Muscle of back (tissue), 11 donors: ENCODE measurements around the gene MAD1L1. TPM values are rescaled to one million over a fixed set of nuclear protein-coding genes. Genes with fewer than 3 reads are reported as not detected.
"Not testable (repeated sequence)": the region's sequence is repeated elsewhere in the genome, so short reads cannot be mapped to it uniquely, and the experiment has no call there.

ENCODE experiments used
- DNase-seq, 3 donors: peaks; one replicate each; pipeline versions ENCODE4 v3.0.0 to v3.0.0-alpha.2; 2013
- polyA plus RNA-seq, 10 donors: library from polyadenylated mRNA; unstranded; fragments of 120-200 nt; gene quantifications; one replicate each; pipeline ENCODE4 v1.2.1, GENCODE V29; 2013; ENCODE audit not compliant: insufficient read length in 10 of 10

MAD1L1 gene
- polyA plus RNA-seq, 10 donors = 15.4 to 25.7 (median 22.0) TPM

DNA sequence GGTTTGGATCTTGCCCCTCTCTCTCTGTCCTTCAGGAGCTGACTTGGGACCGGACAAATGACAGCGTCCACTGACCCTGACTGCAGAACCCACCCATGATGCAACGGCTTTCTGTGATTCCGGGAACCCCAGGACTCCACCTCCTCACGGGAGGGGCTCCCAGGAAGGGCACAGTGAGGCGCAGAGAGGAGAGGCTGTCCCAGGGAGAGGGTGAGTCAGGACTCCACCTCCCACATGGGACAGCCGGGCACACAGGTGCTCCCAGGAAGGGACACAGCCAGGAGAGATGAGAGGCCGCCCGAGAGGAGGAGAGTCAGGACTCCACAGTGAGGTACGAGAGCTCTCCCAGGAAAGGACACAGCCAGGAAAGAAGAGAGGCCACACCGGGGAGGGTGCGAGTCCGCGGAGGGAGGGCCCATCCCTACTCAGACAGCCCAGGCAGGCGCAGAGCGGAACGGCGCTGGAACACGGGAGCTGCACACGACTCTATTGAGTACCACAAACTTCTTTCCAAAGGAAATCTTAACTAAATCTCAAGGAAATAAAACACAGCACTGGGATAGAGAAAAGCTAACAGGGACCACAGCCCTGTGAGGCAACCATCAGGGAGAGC lies 162.5 kb downstream of the MAD1L1 start:
- no peak for DNase-seq

GRCh38 chr7:2069472-2069860 lies 163.3 kb downstream of the MAD1L1 start:
- peak in 1 of 3 donors; percentile 56 for DNase-seq

DNA sequence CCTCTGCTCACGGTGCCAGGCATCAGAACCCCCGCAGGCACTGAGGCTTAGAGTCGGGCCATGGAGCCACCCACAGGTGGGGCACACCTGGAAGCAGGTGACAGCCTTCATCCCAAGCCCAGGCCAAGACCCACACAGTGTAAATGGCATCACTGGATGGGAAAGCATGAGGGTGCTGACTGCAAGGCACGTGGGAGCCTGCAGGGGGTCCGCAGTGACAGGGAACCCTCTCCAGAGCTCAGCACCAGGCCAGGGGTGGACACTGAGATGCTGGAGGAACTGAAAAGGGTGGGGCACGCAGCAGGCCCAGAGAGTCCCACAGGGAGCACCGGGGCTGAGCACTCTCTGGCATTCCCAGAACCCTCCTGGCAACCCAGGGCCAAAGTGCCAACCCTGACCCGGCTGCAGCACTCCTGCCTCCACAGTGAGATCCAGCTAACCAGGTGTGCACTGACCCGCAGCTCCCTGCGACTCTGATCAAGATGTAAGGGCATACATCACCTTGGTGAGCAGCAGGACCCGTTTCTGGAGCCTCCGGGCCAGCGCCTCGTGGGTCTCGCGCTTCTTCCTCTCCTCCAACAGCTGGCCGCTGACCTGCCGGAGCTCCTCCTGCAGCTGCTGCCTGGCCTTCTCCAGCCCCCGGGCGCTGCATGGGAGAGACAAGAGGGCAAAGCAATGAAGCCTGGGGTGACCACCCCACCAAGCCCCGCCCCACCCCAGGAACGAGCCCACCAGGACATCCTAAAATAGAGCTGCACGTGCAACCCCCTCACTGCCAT lies 163.9 kb downstream of the MAD1L1 start:
- no peak for DNase-seq

DNA sequence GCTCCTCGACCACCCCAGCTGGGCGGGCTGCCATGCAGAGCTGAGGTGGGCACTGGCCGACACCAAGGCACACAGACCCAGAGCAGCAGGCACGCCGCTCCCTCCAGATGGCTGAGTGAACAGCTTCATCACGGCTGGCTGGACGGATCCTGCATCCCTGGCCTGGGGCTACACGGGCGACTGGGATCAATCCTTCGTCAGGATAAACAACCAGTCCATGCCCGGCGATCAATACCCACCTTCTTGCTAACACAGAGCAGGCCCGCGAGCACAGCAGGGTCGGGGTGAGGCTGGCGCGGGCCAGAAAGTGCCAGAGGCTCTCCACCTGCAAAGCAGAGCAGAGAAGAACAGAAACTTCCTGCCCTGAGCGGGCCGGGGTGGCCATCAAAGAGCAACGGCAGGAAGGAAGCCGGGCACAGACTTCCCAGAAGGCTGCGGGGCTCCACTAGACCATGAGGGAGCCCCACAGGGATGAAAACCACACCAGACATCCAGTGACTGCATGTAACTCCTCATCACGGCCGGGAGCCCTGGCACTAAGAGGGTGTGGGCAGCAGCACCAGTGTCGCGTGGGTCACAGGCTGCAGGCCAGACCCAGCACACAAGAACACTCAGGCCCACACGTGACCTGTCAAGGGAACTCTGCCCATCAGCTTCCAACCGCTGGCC lies 166.4 kb downstream of the MAD1L1 start:
- no peak for DNase-seq

- DNase-seq = peak in 1 of 3 donors; percentile 37
Observed at GRCh38 chr7:2065528-2065927, 167.2 kb downstream of the MAD1L1 start.

DNA sequence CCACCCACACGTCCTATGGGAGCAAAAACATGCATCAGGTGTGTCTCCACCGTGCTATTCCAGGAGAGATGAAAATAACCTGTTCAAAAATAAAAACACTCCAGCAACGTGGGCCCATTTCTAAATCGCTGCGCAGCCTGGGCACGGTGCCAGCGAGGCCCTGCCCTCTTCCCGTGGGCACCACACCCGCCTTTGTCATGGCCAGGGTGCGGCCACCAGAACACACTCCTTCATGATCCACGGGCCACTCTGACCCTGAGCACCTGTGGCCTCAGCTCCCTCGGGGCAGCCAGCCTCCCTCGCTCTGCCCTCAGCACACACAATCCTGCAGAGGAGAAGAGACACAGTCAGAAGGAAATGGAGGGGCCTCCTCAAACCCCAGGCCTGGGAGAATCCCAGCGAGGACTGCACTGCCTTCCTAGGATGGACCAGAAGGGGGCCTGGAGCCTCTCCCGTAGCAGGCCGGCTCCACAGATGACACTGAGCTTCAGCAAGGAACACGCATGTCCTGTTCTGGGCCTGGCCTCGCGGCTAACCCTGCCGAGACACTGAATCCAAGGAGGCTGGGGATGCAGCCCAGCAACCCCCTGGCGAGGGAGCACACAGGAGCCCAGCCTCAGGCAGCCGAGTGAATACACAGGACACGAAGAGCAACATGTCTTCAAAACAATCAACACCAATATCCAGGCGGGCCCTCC lies 169.0 kb downstream of the MAD1L1 start:
- peak in 2 of 3 donors; percentile 51 to 77 for DNase-seq

DNA sequence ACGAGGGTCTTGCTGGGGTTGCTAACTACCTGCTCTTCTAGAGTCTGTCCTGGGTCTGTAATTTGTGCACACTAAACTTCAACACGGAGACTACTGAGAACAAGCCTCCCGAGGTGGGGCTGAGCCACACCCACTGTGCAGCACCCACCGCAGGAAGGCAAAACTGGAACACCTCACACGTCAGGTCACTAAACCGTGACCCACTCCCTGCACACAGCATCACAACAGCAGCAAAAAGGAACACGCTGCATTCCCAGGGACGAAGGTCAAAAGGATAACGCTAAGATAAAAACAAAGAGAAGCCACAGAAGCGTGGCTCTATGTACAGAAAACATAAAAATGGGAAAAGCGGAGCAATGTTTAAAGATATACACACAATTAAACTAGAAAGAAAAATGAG lies 170.1 kb downstream of the MAD1L1 start:
- DNase-seq = no peak

GRCh38 chr7:2060701-2061100 lies 172.0 kb downstream of the MAD1L1 start:
- no peak for DNase-seq

DNA sequence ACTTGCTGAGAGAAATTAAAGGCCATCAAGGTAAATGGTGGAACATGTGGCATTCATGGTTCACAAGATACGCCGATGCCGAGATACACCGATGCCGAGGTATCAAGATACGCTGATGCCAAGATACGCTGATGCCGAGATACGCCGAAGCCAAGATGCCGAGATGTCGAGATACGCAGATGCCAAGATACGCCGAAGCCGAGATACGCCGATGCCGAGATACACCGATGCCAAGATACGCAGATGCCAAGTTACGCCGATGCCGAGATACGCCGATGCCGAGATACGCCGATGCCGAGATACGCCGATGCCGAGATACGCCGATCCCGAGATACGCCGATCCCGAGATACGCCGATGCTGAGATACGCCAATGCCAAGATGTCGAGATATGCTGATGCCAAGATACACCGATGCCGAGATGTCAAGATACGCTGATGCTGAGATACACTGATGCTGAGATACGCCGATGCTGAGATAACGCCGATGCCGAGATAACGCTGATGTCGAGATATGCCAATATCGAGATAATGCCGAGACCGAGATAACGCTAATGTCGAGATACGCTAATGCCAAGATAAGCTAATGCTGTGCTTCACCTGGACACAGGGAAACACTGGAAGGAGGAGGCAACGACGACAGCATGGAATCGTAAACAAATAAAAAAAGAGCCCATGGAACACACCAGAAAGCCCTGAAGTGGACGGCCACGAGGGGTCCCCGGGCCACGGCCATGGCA lies 172.6 kb downstream of the MAD1L1 start:
- no peak for DNase-seq

- not testable (repeated sequence) for DNase-seq
Observed at GRCh38 chr7:2058246-2058645, 174.5 kb downstream of the MAD1L1 start.

GRCh38 chr7:2055956-2056355 lies 176.8 kb downstream of the MAD1L1 start:
- no peak for DNase-seq

DNA sequence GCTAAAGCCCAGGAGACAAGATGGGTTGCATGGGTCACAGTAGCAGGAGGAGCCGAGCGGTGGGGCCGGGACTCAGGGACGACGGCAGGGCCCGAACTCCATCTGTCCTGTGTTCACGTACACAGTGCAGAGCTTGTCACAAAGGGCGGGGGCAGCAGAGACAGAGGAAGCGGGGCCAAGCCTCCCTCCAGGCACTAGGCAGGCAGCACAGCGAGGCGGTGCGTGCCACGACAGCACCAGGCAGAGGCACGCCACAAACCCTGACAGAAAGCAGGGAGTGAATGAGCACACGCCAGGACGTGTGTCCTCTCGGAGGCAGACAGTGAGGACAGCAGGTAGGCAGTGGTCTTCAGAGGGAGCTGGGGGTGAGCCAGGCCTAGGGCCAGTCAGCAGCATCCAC lies 177.8 kb downstream of the MAD1L1 start:
- DNase-seq = no peak

GRCh38 chr7:2053395-2053794 lies 179.3 kb downstream of the MAD1L1 start:
- DNase-seq = no peak

- DNase-seq = no peak
Observed at GRCh38 chr7:2052657-2053048, 180.1 kb downstream of the MAD1L1 start.

DNA sequence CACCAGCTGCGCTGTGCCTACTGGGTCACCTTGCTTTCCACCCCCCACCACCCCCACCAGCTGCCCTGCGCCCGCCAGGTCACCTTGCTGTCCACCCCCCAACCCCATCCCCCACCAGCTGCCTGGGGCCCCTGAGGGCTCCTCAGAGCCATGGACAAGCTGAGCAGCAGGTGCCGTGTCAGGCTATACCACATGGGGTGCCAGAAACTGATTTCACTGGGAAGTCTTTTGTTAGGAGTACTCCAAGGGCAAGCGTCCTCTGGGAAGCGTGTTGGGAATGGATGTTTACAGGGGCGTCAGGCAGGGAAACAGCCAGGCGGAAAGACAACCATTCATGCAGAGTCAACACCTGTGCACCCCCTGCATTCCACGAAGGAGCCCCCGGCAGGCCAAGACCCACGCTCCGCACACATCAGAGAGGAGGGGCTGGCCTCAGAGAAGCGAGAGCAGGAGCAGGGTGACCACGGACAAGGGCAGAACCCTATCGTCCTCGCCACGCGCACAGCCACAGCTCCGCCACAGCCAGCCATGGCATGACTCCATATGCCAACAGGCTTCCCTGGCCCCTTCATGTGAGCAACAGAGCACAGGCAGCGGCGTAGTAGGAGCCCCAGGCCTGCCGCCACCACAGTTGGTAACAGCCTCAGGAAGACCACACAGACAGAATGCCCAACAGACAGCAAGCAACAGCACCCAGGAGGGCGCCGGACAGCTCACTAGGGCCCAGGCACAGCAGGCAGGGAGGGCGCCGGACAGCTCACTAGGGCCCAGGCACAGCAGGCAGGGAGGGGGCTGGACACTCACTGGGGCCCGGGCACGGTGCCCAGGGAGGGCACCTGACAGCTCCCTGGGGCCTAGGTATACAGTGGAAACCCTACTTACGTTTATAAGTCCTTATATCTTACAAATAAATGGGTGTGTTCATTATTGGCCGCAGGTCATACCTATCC lies 180.8 kb downstream of the MAD1L1 start:
- no peak for DNase-seq

DNA sequence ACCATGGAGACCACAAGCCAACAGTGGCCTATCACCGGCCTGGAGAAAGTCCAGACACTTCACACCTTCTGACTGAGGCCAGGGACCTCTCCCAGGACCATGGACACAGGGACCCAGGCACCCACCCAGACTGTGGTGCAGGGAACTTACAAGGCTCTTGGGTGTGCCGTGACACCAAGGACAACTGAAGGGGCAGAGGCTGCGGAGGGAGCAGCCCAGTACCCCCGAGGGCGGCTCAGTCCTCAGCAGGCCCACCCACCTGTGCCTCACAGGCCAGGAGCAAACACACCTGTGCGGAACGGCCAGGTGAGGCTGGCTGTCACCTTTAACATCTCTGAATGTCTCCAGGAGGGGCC lies 182.3 kb downstream of the MAD1L1 start:
- DNase-seq = no peak

GRCh38 chr7:2049782-2050510 lies 182.8 kb downstream of the MAD1L1 start:
- DNase-seq = no peak

DNA sequence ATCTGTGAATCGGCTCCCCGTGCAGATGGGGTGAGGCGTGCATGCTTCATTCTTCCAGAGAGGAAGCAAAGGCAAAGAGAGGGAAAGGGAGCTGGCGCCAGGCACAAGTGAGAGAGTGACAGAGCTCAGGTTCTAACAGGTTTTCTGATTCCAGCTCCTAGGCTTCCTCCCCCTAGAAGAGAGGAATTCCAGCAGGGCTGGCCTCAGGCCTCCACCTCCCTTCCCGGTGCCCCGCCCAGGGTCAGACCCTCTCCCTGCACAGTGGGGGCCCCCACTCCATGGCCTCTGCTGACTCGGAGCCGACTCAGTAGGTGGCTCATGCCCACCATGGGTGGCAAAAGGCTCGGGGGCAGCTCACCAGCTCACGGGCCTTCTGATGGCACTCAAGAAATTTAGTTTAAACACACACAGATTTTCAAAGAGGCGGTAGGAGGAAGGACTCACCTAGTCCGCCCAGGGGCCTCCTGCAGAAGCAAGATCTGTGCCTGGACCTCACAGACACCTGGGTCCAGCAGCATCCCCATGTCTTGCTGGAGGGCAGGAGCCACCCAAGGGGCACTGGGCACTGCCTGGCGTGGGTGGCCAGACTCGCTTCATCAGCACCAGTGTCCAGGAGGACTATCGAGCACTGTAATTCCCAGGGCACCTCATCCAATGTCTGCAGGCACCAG lies 183.5 kb downstream of the MAD1L1 start:
- no peak for DNase-seq

DNA sequence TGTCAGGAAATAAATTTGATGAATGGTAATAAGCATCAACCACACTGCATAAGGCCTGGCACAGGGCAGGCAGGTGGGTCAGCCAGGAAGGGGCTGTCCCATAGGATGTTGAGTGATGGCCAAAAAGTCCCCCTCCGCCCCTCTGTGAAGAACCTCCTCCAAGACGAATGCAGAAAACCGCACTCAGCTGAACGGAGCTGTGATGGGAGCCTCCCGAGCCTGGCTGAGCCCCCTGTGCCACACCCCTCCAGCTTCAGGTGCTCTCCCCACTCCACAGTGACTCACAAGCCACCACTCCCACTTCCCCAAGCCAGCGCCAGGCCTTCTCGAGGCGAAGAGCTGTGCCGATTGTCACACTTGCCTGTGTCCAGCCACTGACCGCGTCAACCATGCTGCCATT lies 184.2 kb downstream of the MAD1L1 start:
- no peak for DNase-seq
